ENCODE data around the gene NRG3.
"Not testable (repeated sequence)": the region's sequence is repeated elsewhere in the genome, so short reads cannot be mapped to it uniquely, and the experiment has no call there.

NRG3 gene

GRCh38 chr10:82980321-82980720 is 1105.3 kb downstream of the NRG3 start:
- no peak overlapping the region for H3K4me3 ChIP-seq (ENCODE audit: extremely low read depth, insufficient read depth, low read length, poor library complexity, severe bottlenecking)
- H3K36me3 ChIP-seq (ENCODE audit: control insufficient read depth, insufficient read depth, low read length) = no peaks in the 10 kb centered on the region
- 82 to 91% methylated on average over 5 of the region's 5 CpGs for WGBS, 2 experiments (ENCODE audit: insufficient coverage in 2 of 2)
- H3K9me3 ChIP-seq (ENCODE audit: control insufficient read depth, low read length) = no peaks in the 10 kb centered on the region
- no peak overlapping the region for H3K27ac ChIP-seq (ENCODE audit: low read depth, low read length, severe bottlenecking)
- peaks cover 19% of the 10 kb centered on the region for H3K4me1 ChIP-seq (ENCODE audit: control insufficient read depth, insufficient read depth, low read length, poor library complexity, severe bottlenecking)

- H3K9me3 ChIP-seq (ENCODE audit: control insufficient read depth, low read length) = no peaks in the 10 kb centered on the region
- no peaks in the 10 kb centered on the region for H3K36me3 ChIP-seq (ENCODE audit: control insufficient read depth, insufficient read depth, low read length)
- peaks cover 19% of the 10 kb centered on the region for H3K4me1 ChIP-seq (ENCODE audit: control insufficient read depth, insufficient read depth, low read length, poor library complexity, severe bottlenecking)
- no peak overlapping the region for H3K4me3 ChIP-seq (ENCODE audit: extremely low read depth, insufficient read depth, low read length, poor library complexity, severe bottlenecking)
- 86 to 93% methylated on average over 3 to 4 of the region's 6 CpGs for WGBS, 2 experiments (ENCODE audit: insufficient coverage in 2 of 2)
- H3K27ac ChIP-seq (ENCODE audit: low read depth, low read length, severe bottlenecking) = peak overlapping the region; percentile 84
These were observed 1106.2 kb downstream of the NRG3 start for GRCh38 chr10:82981137-82981723.

- no peak overlapping the region for H3K4me3 ChIP-seq (ENCODE audit: extremely low read depth, insufficient read depth, low read length, poor library complexity, severe bottlenecking)
- no peaks in the 10 kb centered on the region for H3K36me3 ChIP-seq (ENCODE audit: control insufficient read depth, insufficient read depth, low read length)
- no peaks in the 10 kb centered on the region for H3K9me3 ChIP-seq (ENCODE audit: control insufficient read depth, low read length)
- peak overlapping the region; percentile 84 for H3K27ac ChIP-seq (ENCODE audit: low read depth, low read length, severe bottlenecking)
- H3K4me1 ChIP-seq (ENCODE audit: control insufficient read depth, insufficient read depth, low read length, poor library complexity, severe bottlenecking) = peaks cover 19% of the 10 kb centered on the region
- 66 to 82% methylated on average over 2 to 3 of the region's 5 CpGs for WGBS, 2 experiments (ENCODE audit: insufficient coverage in 2 of 2)
These were observed 1107.2 kb downstream of the NRG3 start for GRCh38 chr10:82982110-82982608.

- Histone ChIP-seq H3K4me1 (ENCODE audit: control insufficient read depth, insufficient read depth, low read length, poor library complexity, severe bottlenecking) (peaks cover 15% of the 10 kb centered on the region), H3K36me3 (ENCODE audit: control insufficient read depth, insufficient read depth, low read length) (no peaks in the 10 kb centered on the region), H3K4me3 (ENCODE audit: extremely low read depth, insufficient read depth, low read length, poor library complexity, severe bottlenecking) (no peak overlapping the region), H3K9me3 (ENCODE audit: control insufficient read depth, low read length) (no peaks in the 10 kb centered on the region), H3K27ac (ENCODE audit: low read depth, low read length, severe bottlenecking) (no peak overlapping the region)
- WGBS, 2 experiments (ENCODE audit: insufficient coverage in 2 of 2) = 93 to 95% methylated on average over 3 to 4 of the region's 10 CpGs
These were observed 1111.2 kb downstream of the NRG3 start for GRCh38 chr10:82986216-82986615.

- not testable (repeated sequence) for H3K27ac ChIP-seq (ENCODE audit: low read depth, low read length, severe bottlenecking); H3K4me3 ChIP-seq (ENCODE audit: extremely low read depth, insufficient read depth, low read length, poor library complexity, severe bottlenecking); H3K4me1 ChIP-seq (ENCODE audit: control insufficient read depth, insufficient read depth, low read length, poor library complexity, severe bottlenecking); H3K36me3 ChIP-seq (ENCODE audit: control insufficient read depth, insufficient read depth, low read length); H3K9me3 ChIP-seq (ENCODE audit: control insufficient read depth, low read length)
- WGBS, 2 experiments (ENCODE audit: insufficient coverage in 2 of 2) = 91 to 100% methylated on average over 4 of the region's 8 CpGs
These were observed 1131.5 kb downstream of the NRG3 start for GRCh38 chr10:83006479-83006878.

DNA sequence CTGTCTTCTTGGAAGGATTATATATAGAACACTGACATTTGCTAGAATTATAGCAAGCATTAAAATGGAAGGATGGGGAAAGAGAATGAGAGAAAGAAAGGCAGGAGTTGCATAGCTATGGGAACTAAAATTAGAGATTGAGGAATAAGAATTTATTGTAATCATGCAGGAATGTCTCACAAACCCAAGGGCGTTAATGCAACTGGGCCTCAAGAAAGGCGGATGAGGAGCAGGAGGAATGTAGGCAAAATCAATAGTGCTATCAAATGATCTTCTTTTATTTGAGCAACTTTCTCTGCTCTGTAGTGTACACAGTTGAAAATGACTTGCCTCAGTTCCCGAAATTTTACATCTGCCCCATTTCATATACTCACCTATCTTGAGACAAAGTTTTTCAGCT is 1132.5 kb downstream of the NRG3 start:
- no peaks in the 10 kb centered on the region for H3K36me3 ChIP-seq (ENCODE audit: control insufficient read depth, insufficient read depth, low read length)
- peaks cover 3% of the 10 kb centered on the region for H3K4me1 ChIP-seq (ENCODE audit: control insufficient read depth, insufficient read depth, low read length, poor library complexity, severe bottlenecking)
- 63 to 100% methylated on average over 1 to 3 of the region's 3 CpGs for WGBS, 2 experiments (ENCODE audit: insufficient coverage in 2 of 2)
- no peaks in the 10 kb centered on the region for H3K9me3 ChIP-seq (ENCODE audit: control insufficient read depth, low read length)
- no peak overlapping the region for H3K27ac ChIP-seq (ENCODE audit: low read depth, low read length, severe bottlenecking)
- no peak overlapping the region for H3K4me3 ChIP-seq (ENCODE audit: extremely low read depth, insufficient read depth, low read length, poor library complexity, severe bottlenecking)

DNA sequence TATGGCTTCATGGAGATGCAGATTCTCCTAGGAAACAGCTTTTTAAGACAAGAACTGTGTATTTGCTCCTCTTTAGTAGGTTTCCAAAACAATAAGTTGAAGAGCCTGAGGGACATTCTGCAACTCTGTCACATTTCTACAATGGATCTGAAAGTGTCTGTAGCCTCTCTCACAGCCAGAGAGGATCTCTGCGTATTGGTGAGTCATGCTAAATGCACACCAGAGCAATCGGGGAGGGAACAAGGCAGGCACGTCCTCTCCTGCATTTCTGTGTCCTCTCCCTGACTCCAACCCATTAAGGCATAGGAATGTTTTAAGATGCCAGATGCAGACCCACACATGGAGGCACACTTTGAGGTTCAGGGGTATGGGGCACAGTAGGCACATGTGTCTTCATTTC is 1137.9 kb downstream of the NRG3 start:
- no peaks in the 10 kb centered on the region for H3K9me3 ChIP-seq (ENCODE audit: control insufficient read depth, low read length)
- H3K4me1 ChIP-seq (ENCODE audit: control insufficient read depth, insufficient read depth, low read length, poor library complexity, severe bottlenecking) = peaks cover 5% of the 10 kb centered on the region
- H3K27ac ChIP-seq (ENCODE audit: low read depth, low read length, severe bottlenecking) = peak overlapping the region; percentile 32
- WGBS, 2 experiments (ENCODE audit: insufficient coverage in 2 of 2) = 62% methylated on average over 2 of the region's 3 CpGs; no CpG with 5 or more reads in 1 of the 2 experiments
- H3K4me3 ChIP-seq (ENCODE audit: extremely low read depth, insufficient read depth, low read length, poor library complexity, severe bottlenecking) = no peak overlapping the region
- no peaks in the 10 kb centered on the region for H3K36me3 ChIP-seq (ENCODE audit: control insufficient read depth, insufficient read depth, low read length)

DNA sequence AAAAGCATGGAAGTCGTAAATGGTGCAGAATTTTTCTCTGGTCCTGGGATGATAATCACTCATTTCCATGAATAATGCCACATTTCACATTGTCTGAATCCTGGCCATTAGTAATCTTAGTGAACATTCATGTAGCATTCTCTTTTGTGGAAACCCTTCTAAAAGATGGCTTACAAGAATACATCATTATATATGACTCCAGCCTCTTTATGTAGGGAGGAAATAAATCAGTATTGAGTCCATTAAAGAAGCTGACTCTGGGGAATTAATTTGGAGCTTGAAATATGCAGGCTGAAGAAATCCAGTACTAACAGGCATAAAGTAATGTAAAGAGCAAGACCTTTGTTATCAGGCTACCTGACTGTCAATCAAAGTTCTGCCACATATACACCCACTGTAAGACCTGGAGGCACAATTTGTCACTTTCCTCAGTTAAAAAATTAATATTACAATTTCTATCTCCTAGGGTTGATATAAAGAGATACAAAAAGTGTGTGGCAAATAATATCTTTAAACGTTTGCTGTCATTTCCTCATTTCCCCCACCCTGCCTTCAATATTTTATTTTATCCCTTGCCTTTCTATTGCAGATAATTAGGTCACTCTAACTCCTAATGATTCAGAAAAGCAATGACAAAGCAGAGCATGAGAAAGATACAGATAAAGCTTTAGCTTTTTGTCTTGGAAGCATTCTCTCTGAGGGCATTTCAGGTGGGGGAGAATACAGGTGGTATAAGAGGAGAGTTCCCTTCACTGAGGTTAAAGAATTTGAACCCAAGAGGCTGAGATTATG is 1142.3 kb downstream of the NRG3 start:
- Histone ChIP-seq H3K9me3 (ENCODE audit: control insufficient read depth, low read length) (no peaks in the 10 kb centered on the region), H3K27ac (ENCODE audit: low read depth, low read length, severe bottlenecking) (no peak overlapping the region), H3K4me3 (ENCODE audit: extremely low read depth, insufficient read depth, low read length, poor library complexity, severe bottlenecking) (no peak overlapping the region), H3K4me1 (ENCODE audit: control insufficient read depth, insufficient read depth, low read length, poor library complexity, severe bottlenecking) (peaks cover 5% of the 10 kb centered on the region), H3K36me3 (ENCODE audit: control insufficient read depth, insufficient read depth, low read length) (no peaks in the 10 kb centered on the region)
- WGBS, 2 experiments (ENCODE audit: insufficient coverage in 2 of 2) = 86 to 88% methylated on average over 1 of the region's 2 CpGs

- H3K4me1 ChIP-seq (ENCODE audit: control insufficient read depth, insufficient read depth, low read length, poor library complexity, severe bottlenecking) = no peaks in the 10 kb centered on the region
- no peak overlapping the region for H3K27ac ChIP-seq (ENCODE audit: low read depth, low read length, severe bottlenecking)
- WGBS, 2 experiments (ENCODE audit: insufficient coverage in 2 of 2) = 100% methylated on average over 1 of the region's 2 CpGs; no CpG with 5 or more reads in 1 of the 2 experiments
- H3K36me3 ChIP-seq (ENCODE audit: control insufficient read depth, insufficient read depth, low read length) = no peaks in the 10 kb centered on the region
- no peaks in the 10 kb centered on the region for H3K9me3 ChIP-seq (ENCODE audit: control insufficient read depth, low read length)
- no peak overlapping the region for H3K4me3 ChIP-seq (ENCODE audit: extremely low read depth, insufficient read depth, low read length, poor library complexity, severe bottlenecking)
These were observed 1148.7 kb downstream of the NRG3 start for GRCh38 chr10:83023662-83024061.
